Neural progenitor cell (in vitro differentiated cells): ENCODE data around the gene ELOVL6. TPM values are rescaled to one million over a fixed set of nuclear protein-coding genes. Genes with fewer than 3 reads are reported as not detected.
"Not testable (repeated sequence)": the region's sequence is repeated elsewhere in the genome, so short reads cannot be mapped to it uniquely, and the experiment has no call there.

Source experiments
- DNase-seq: peaks from one replicate; pipeline ENCODE4 v3.0.0-alpha.2; 2016; ENCODE audit warnings: low spot score
- H2AFZ ChIP-seq: fragments of 200-600 bp; sonication (generic); replicated peaks from 2 replicates; pipeline ENCODE4 v1.6.1; 2016; ENCODE audit warnings: antibody characterized with exemption
- H3F3A ChIP-seq: fragments of 200-600 bp; sonication (generic); 2 replicates; pipeline ENCODE4 v1.6.1; 2016; ENCODE audit warnings: antibody characterized with exemption, low read depth
- H3K27ac ChIP-seq: fragments of 200-600 bp; sonication (generic); 2 replicates; pipeline ENCODE4 v1.5.1; 2016; ENCODE audit warnings: mild to moderate bottlenecking
- H3K27me3 ChIP-seq: fragments of 200-600 bp; sonication (generic); 2 replicates; pipeline ENCODE4 v1.6.1; 2016; ENCODE audit warnings: mild to moderate bottlenecking, moderate library complexity
- H3K36me3 ChIP-seq: fragments of 200-600 bp; sonication (generic); 2 replicates; pipeline ENCODE4 v1.5.1; 2016
- H3K4me1 ChIP-seq: fragments of 200-600 bp; sonication (generic); 2 replicates; pipeline ENCODE4 v1.6.1; 2016; ENCODE audit warnings: mixed run types
- H3K4me2 ChIP-seq: fragments of 200-600 bp; sonication (generic); 2 replicates; pipeline ENCODE4 v1.6.1; 2016
- H3K4me3 ChIP-seq: fragments of 200-600 bp; sonication (generic); 2 replicates; pipeline ENCODE4 v1.5.1; 2016
- H3K79me2 ChIP-seq: fragments of 200-600 bp; sonication (generic); 2 replicates; pipeline ENCODE4 v1.6.1; 2016; ENCODE audit warnings: low read depth
- H3K9ac ChIP-seq: fragments of 200-600 bp; sonication (generic); 2 replicates; pipeline ENCODE4 v1.6.1; 2016
- H3K9me3 ChIP-seq: fragments of 200-600 bp; sonication (generic); 2 replicates; pipeline ENCODE4 v1.5.1; 2016; ENCODE audit warnings: low read depth
- H4K20me1 ChIP-seq: fragments of 200-600 bp; sonication (generic); 2 replicates; pipeline ENCODE4 v1.6.1; 2016; ENCODE audit warnings: low read depth
- H3K27ac Mint-ChIP-seq: 3 replicates; pipeline ENCODE4 v1.8.0; 2021; ENCODE audit warnings: mixed read lengths
- H3K27me3 Mint-ChIP-seq: 2 replicates; pipeline ENCODE4 v1.8.0; 2022; ENCODE audit warnings: low read depth, mild to moderate bottlenecking, inconsistent platforms, moderate library complexity, mixed read lengths; ENCODE audit not compliant: insufficient read depth
- H3K36me3 Mint-ChIP-seq: 3 replicates; pipeline ENCODE4 v1.8.0; 2021; ENCODE audit warnings: mixed read lengths
- H3K4me1 Mint-ChIP-seq: 3 replicates; pipeline ENCODE4 v1.8.0; 2021; ENCODE audit warnings: mixed read lengths
- H3K4me3 Mint-ChIP-seq: 3 replicates; pipeline ENCODE4 v1.8.0; 2021; ENCODE audit warnings: mild to moderate bottlenecking, moderate library complexity, mixed read lengths
- H3K9me3 Mint-ChIP-seq: 3 replicates; pipeline ENCODE4 v1.8.0; 2020; ENCODE audit warnings: mixed read lengths
- EZH2 ChIP-seq: fragments of 200-600 bp; sonication (generic); IDR thresholded peaks from 2 replicates; pipeline ENCODE4 v1.6.1; 2017; ENCODE audit warnings: antibody characterized with exemption, mild to moderate bottlenecking, moderate library complexity
- EZH2phosphoT487 ChIP-seq: fragments of 200-600 bp; sonication (generic); IDR thresholded peaks from 2 replicates; pipeline ENCODE4 v1.6.1; 2017; ENCODE audit warnings: antibody characterized with exemption
- total RNA-seq: library from RNA; depleted of rRNA; stranded (reverse); fragments of >200 nt; gene quantifications from 2 replicates; pipeline ENCODE4 v1.2.3, GENCODE V29; 2015; ENCODE audit warnings: low replicate concordance
- TF ChIP-seq, protein P1 (sequence below): fragments of 200-600 bp; sonication (generic); IDR thresholded peaks from 2 replicates; pipeline ENCODE4 v1.5.1; 2017; ENCODE audit warnings: antibody characterized with exemption, mild to moderate bottlenecking

The ELOVL6 gene
- total RNA-seq, 1 donor from 2014 or later, result 54.4 TPM

GRCh38 chr4:110085131-110085530 is 113.3 kb downstream of the ELOVL6 start:
- Histone ChIP-seq H4K20me1 (no peaks in the 10 kb centered on the region), H3K36me3 (peaks cover 6% of the 10 kb centered on the region), H3K9me3 (no peaks in the 10 kb centered on the region), H3K79me2 (peaks cover 19% of the 10 kb centered on the region), H3K27me3 (no peaks in the 10 kb centered on the region), H3F3A (peaks cover 15% of the 10 kb centered on the region), H3K4me1 (peaks cover 6% of the 10 kb centered on the region), H3K9ac (no peak overlapping the region), H3K4me2 (no peak overlapping the region), H3K4me3 (no peak overlapping the region), H3K27ac (no peak overlapping the region), H2AFZ (no peak overlapping the region)
- Mint-ChIP-seq H3K9me3 (peaks cover 13% of the 10 kb centered on the region), H3K36me3 (peaks cover 25% of the 10 kb centered on the region), H3K4me1 (peaks cover 2% of the 10 kb centered on the region), H3K4me3 (no peak overlapping the region), H3K27ac (no peak overlapping the region), H3K27me3 (no peaks in the 10 kb centered on the region)
- TF ChIP-seq EZH2 (no peak), EZH2phosphoT487 (no peak)
- TF ChIP-seq, protein P1, sequence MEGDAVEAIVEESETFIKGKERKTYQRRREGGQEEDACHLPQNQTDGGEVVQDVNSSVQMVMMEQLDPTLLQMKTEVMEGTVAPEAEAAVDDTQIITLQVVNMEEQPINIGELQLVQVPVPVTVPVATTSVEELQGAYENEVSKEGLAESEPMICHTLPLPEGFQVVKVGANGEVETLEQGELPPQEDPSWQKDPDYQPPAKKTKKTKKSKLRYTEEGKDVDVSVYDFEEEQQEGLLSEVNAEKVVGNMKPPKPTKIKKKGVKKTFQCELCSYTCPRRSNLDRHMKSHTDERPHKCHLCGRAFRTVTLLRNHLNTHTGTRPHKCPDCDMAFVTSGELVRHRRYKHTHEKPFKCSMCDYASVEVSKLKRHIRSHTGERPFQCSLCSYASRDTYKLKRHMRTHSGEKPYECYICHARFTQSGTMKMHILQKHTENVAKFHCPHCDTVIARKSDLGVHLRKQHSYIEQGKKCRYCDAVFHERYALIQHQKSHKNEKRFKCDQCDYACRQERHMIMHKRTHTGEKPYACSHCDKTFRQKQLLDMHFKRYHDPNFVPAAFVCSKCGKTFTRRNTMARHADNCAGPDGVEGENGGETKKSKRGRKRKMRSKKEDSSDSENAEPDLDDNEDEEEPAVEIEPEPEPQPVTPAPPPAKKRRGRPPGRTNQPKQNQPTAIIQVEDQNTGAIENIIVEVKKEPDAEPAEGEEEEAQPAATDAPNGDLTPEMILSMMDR, result no peak
- DNase-seq, result no peak

DNA sequence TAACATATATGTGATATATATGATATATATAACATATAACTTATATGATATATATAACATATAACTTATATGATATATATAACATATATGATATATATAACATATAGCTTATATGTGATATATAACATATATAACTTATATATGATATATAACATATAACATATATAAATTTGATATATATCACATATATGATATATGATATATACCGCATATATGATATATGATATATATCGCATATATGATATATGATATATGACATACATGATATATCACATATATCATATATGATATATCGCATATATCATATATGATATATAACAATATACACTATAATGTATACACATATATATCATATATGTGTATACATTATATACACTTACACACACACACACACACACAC is 114.3 kb downstream of the ELOVL6 start:
- no peak for DNase-seq
- Histone ChIP-seq H3K27me3 (no peaks in the 10 kb centered on the region), H3K9me3 (no peaks in the 10 kb centered on the region), H3F3A (peaks cover 15% of the 10 kb centered on the region), H3K36me3 (peaks cover 6% of the 10 kb centered on the region), H3K4me3 (no peak overlapping the region), H3K27ac (no peak overlapping the region), H3K79me2 (peaks cover 17% of the 10 kb centered on the region), H4K20me1 (no peaks in the 10 kb centered on the region), H3K4me2 (no peak overlapping the region), H2AFZ (no peak overlapping the region), H3K4me1 (no peaks in the 10 kb centered on the region), H3K9ac (no peak overlapping the region)
- no peak for TF ChIP-seq EZH2phosphoT487
- TF ChIP-seq EZH2, result no peak
- H3K4me3 Mint-ChIP-seq, result no peak overlapping the region
- no peaks in the 10 kb centered on the region for H3K4me1 Mint-ChIP-seq
- no peak overlapping the region for H3K27ac Mint-ChIP-seq
- no peaks in the 10 kb centered on the region for H3K27me3 Mint-ChIP-seq
- H3K36me3 Mint-ChIP-seq, result peaks cover 25% of the 10 kb centered on the region
- peaks cover 17% of the 10 kb centered on the region for H3K9me3 Mint-ChIP-seq

DNA sequence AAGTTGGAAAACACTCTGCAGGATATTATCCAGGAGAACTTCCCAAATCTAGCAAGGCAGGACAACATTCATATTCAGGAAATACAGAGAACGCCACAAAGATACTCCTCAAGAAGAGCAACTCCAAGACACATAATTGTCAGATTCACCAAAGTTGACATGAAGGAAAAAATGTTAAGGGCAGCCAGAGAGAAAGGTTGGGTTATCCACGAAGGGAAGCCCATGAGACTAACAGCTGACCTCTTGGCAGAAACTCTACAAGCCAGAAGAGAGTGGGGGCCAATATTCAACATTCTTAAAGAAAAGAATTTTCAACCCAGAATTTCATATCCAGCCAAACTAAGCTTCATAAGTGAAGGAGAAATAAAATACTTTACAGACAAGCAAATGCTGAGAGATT is 120.3 kb downstream of the ELOVL6 start:
- not testable (repeated sequence) for H3K9ac ChIP-seq, H3K4me3 Mint-ChIP-seq, H3K36me3 ChIP-seq, H3K27ac ChIP-seq, H3K4me1 Mint-ChIP-seq, H3K27me3 Mint-ChIP-seq, H3K27ac Mint-ChIP-seq, H4K20me1 ChIP-seq, H3K4me2 ChIP-seq, H3K4me3 ChIP-seq, H2AFZ ChIP-seq, DNase-seq, H3K27me3 ChIP-seq, H3F3A ChIP-seq, H3K4me1 ChIP-seq, H3K9me3 ChIP-seq
- peaks cover 21% of the 10 kb centered on the region for H3K9me3 Mint-ChIP-seq
- H3K36me3 Mint-ChIP-seq, result peaks cover 26% of the 10 kb centered on the region
- H3K79me2 ChIP-seq, result peaks cover 13% of the 10 kb centered on the region

- not testable (repeated sequence) for H2AFZ ChIP-seq, DNase-seq, H3K27ac Mint-ChIP-seq, H3F3A ChIP-seq, H3K27ac ChIP-seq, H3K4me1 Mint-ChIP-seq, H3K27me3 Mint-ChIP-seq, H4K20me1 ChIP-seq, H3K9me3 ChIP-seq, H3K4me3 Mint-ChIP-seq, H3K36me3 ChIP-seq, H3K4me2 ChIP-seq, H3K27me3 ChIP-seq, H3K4me1 ChIP-seq, H3K79me2 ChIP-seq, H3K4me3 ChIP-seq, H3K9ac ChIP-seq
- H3K36me3 Mint-ChIP-seq, result peaks cover 24% of the 10 kb centered on the region
- H3K9me3 Mint-ChIP-seq, result peaks cover 15% of the 10 kb centered on the region
Observed at GRCh38 chr4:110076828-110077227, 121.6 kb downstream of the ELOVL6 start.

- H4K20me1 ChIP-seq, result no peaks in the 10 kb centered on the region
- peaks cover 7% of the 10 kb centered on the region for H3K79me2 ChIP-seq
- H3K27me3 Mint-ChIP-seq, result peaks cover 2% of the 10 kb centered on the region
- H3K36me3 ChIP-seq, result no peaks in the 10 kb centered on the region
- H3K4me1 ChIP-seq, result peaks cover 10% of the 10 kb centered on the region
- no peak overlapping the region for H3K27ac Mint-ChIP-seq
- peaks cover 26% of the 10 kb centered on the region for H3K36me3 Mint-ChIP-seq
- H3K9ac ChIP-seq, result no peak overlapping the region
- no peak overlapping the region for H3K4me2 ChIP-seq
- no peak overlapping the region for H3K4me3 ChIP-seq
- TF ChIP-seq, protein P1, result no peak
- no peak for TF ChIP-seq EZH2phosphoT487
- no peak for DNase-seq
- no peak overlapping the region for H2AFZ ChIP-seq
- no peaks in the 10 kb centered on the region for H3K27me3 ChIP-seq
- H3F3A ChIP-seq, result no peaks in the 10 kb centered on the region
- no peak overlapping the region for H3K4me3 Mint-ChIP-seq
- H3K27ac ChIP-seq, result no peak overlapping the region
- H3K9me3 Mint-ChIP-seq, result peaks cover 15% of the 10 kb centered on the region
- peaks cover 7% of the 10 kb centered on the region for H3K4me1 Mint-ChIP-seq
- H3K9me3 ChIP-seq, result peaks cover 4% of the 10 kb centered on the region
Observed at GRCh38 chr4:110075891-110076290, 122.5 kb downstream of the ELOVL6 start.
